Activated naive CD8-positive, alpha-beta T cell treated with anti-CD3 and anti-CD28 coated beads, Interleukin-2, amount 10 ng/mL, durations not matched to agents 7 days and 5 days (primary cell): Measurements from ENCODE around the gene TMEM245. TPM values are rescaled to one million over a fixed set of nuclear protein-coding genes. Genes with fewer than 3 reads are reported as not detected.
"Not testable (repeated sequence)": the region's sequence is repeated elsewhere in the genome, so short reads cannot be mapped to it uniquely, and the experiment has no call there.

Source experiments
- ATAC-seq: fragments of 150-1000 bp; cut with Tn5 transposase; one replicate; pipeline ENCODE4 v1.10.0; 2021; ENCODE audit warnings: low read depth, moderate library complexity
- POLR2A ChIA-PET: fragments of 350-600 bp; sonication (Branson Sonifier 250); formaldehyde crosslinking; loops from one replicate; lab custom pipeline; 2021; ENCODE audit warnings: antibody characterized with exemption; lab: Charles Lee
- DNase-seq: peaks from one replicate; pipeline ENCODE4 v3.0.0; 2021
- H3K27ac Mint-ChIP-seq: one replicate; pipeline ENCODE4 v1.8.0; 2022; ENCODE audit warnings: mild to moderate bottlenecking, mixed read lengths
- H3K27me3 Mint-ChIP-seq: one replicate; pipeline ENCODE4 v1.8.0; 2022; ENCODE audit warnings: mild to moderate bottlenecking, moderate library complexity, mixed read lengths
- H3K36me3 Mint-ChIP-seq: one replicate; pipeline ENCODE4 v1.8.0; 2021; ENCODE audit warnings: mild to moderate bottlenecking, mixed read lengths
- H3K4me1 Mint-ChIP-seq: one replicate; pipeline ENCODE4 v1.8.0; 2021; ENCODE audit warnings: mixed read lengths
- H3K4me3 Mint-ChIP-seq: one replicate; pipeline ENCODE4 v1.8.0; 2022; ENCODE audit warnings: mild to moderate bottlenecking, moderate library complexity, mixed read lengths
- H3K9me3 Mint-ChIP-seq: one replicate; pipeline ENCODE4 v1.8.0; 2021; ENCODE audit warnings: mixed read lengths
- microRNA-seq: library from miRNA; unstranded; fragments of <30 nt; microRNA quantifications from one replicate; pipeline ENCODE4 v1.2.0, GENCODE V29; 2022
- total RNA-seq, 2 experiments: library from RNA; stranded (reverse); gene quantifications; one replicate each; pipeline ENCODE4 v1.2.3, GENCODE V29; 2021

TMEM245 gene
- total RNA-seq, 2 experiments from 2014 or later = 42.8 to 45.7 TPM

GRCh38 chr9:108996643-108997042 is 123.1 kb downstream of the TMEM245 start:
- Mint-ChIP-seq H3K4me3 (no peak overlapping the region), H3K27me3 (no peaks in the 10 kb centered on the region), H3K36me3 (peaks cover 14% of the 10 kb centered on the region), H3K27ac (no peak overlapping the region), H3K4me1 (peaks cover 19% of the 10 kb centered on the region), H3K9me3 (no peaks in the 10 kb centered on the region)
- POLR2A ChIA-PET = interaction anchor here (0.7 kb wide), 1 partner anchor 122 kb away, joined by 3 read pairs; no protein-coding TSS in a partner anchor
- ATAC-seq (no peak), DNase-seq (no peak)

- H3K4me3 Mint-ChIP-seq = no peak overlapping the region
- DNase-seq (peak; percentile 31), ATAC-seq (peak; percentile 79)
- POLR2A ChIA-PET = no interaction called here
- no peaks in the 10 kb centered on the region for H3K27me3 Mint-ChIP-seq
- H3K9me3 Mint-ChIP-seq = no peaks in the 10 kb centered on the region
- peaks cover 16% of the 10 kb centered on the region for H3K36me3 Mint-ChIP-seq
- H3K27ac Mint-ChIP-seq = peak overlapping the region; percentile 63
- peaks cover 13% of the 10 kb centered on the region for H3K4me1 Mint-ChIP-seq
These were observed 125.1 kb downstream of the TMEM245 start for GRCh38 chr9:108994695-108995094.

GRCh38 chr9:108991479-108991878 is 128.3 kb downstream of the TMEM245 start:
- peaks cover 14% of the 10 kb centered on the region for H3K36me3 Mint-ChIP-seq
- DNase-seq = no peak
- H3K4me1 Mint-ChIP-seq = peaks cover 9% of the 10 kb centered on the region
- H3K4me3 Mint-ChIP-seq = no peak overlapping the region
- H3K27ac Mint-ChIP-seq = no peak overlapping the region
- POLR2A ChIA-PET = no interaction called here
- no peaks in the 10 kb centered on the region for H3K27me3 Mint-ChIP-seq
- no peaks in the 10 kb centered on the region for H3K9me3 Mint-ChIP-seq
- ATAC-seq = no peak

- DNase-seq = no peak
- no peaks in the 10 kb centered on the region for H3K9me3 Mint-ChIP-seq
- H3K27me3 Mint-ChIP-seq = no peaks in the 10 kb centered on the region
- H3K27ac Mint-ChIP-seq = no peak overlapping the region
- peaks cover 13% of the 10 kb centered on the region for H3K36me3 Mint-ChIP-seq
- POLR2A ChIA-PET = no interaction called here
- H3K4me3 Mint-ChIP-seq = no peak overlapping the region
- ATAC-seq = no peak
- H3K4me1 Mint-ChIP-seq = no peaks in the 10 kb centered on the region
These were observed 135.9 kb downstream of the TMEM245 start for GRCh38 chr9:108983885-108984284.

- Mint-ChIP-seq H3K27me3 (no peaks in the 10 kb centered on the region), H3K27ac (no peak overlapping the region), H3K4me3 (no peak overlapping the region), H3K4me1 (no peaks in the 10 kb centered on the region), H3K36me3 (peaks cover 9% of the 10 kb centered on the region), H3K9me3 (no peaks in the 10 kb centered on the region)
- DNase-seq = no peak
- POLR2A ChIA-PET = no interaction called here
- no peak for ATAC-seq
These were observed 138.9 kb downstream of the TMEM245 start for GRCh38 chr9:108980893-108981292.

- ATAC-seq = no peak
- H3K4me1 Mint-ChIP-seq = no peaks in the 10 kb centered on the region
- no peak for DNase-seq
- POLR2A ChIA-PET = no interaction called here
- no peaks in the 10 kb centered on the region for H3K27me3 Mint-ChIP-seq
- no peaks in the 10 kb centered on the region for H3K9me3 Mint-ChIP-seq
- no peak overlapping the region for H3K4me3 Mint-ChIP-seq
- peaks cover 9% of the 10 kb centered on the region for H3K36me3 Mint-ChIP-seq
- H3K27ac Mint-ChIP-seq = no peak overlapping the region
These were observed 141.5 kb downstream of the TMEM245 start for GRCh38 chr9:108978205-108978604.

- H3K27me3 Mint-ChIP-seq = no peaks in the 10 kb centered on the region
- no peak overlapping the region for H3K4me3 Mint-ChIP-seq
- DNase-seq (no peak), ATAC-seq (no peak)
- H3K4me1 Mint-ChIP-seq = no peaks in the 10 kb centered on the region
- peaks cover 16% of the 10 kb centered on the region for H3K36me3 Mint-ChIP-seq
- peaks cover 6% of the 10 kb centered on the region for H3K9me3 Mint-ChIP-seq
- POLR2A ChIA-PET = no interaction called here
- no peak overlapping the region for H3K27ac Mint-ChIP-seq
These were observed 145.9 kb downstream of the TMEM245 start for GRCh38 chr9:108973895-108974294.

GRCh38 chr9:108972626-108973209 is 147.0 kb downstream of the TMEM245 start:
- Mint-ChIP-seq H3K36me3 (peaks cover 16% of the 10 kb centered on the region), H3K4me1 (no peaks in the 10 kb centered on the region), H3K27me3 (no peaks in the 10 kb centered on the region), H3K9me3 (peaks cover 6% of the 10 kb centered on the region), H3K27ac (no peak overlapping the region), H3K4me3 (no peak overlapping the region)
- ATAC-seq (no peak), DNase-seq (no peak)
- POLR2A ChIA-PET = interaction anchor here (1.0 kb wide), 1 partner anchor 9 kb away, joined by 3 read pairs; no protein-coding TSS in a partner anchor

GRCh38 chr9:108972186-108972585 is 147.6 kb downstream of the TMEM245 start:
- ATAC-seq (no peak), DNase-seq (no peak)
- H3K27ac Mint-ChIP-seq = no peak overlapping the region
- H3K4me3 Mint-ChIP-seq = no peak overlapping the region
- POLR2A ChIA-PET = no interaction called here
- H3K9me3 Mint-ChIP-seq = peaks cover 6% of the 10 kb centered on the region
- peaks cover 16% of the 10 kb centered on the region for H3K36me3 Mint-ChIP-seq
- no peaks in the 10 kb centered on the region for H3K4me1 Mint-ChIP-seq
- no peaks in the 10 kb centered on the region for H3K27me3 Mint-ChIP-seq

GRCh38 chr9:108971392-108971791 is 148.4 kb downstream of the TMEM245 start:
- POLR2A ChIA-PET, H3K4me3 Mint-ChIP-seq, H3K9me3 Mint-ChIP-seq, DNase-seq, H3K27ac Mint-ChIP-seq, H3K27me3 Mint-ChIP-seq, ATAC-seq, H3K4me1 Mint-ChIP-seq: not testable (repeated sequence)
- peaks cover 14% of the 10 kb centered on the region for H3K36me3 Mint-ChIP-seq

- Mint-ChIP-seq H3K4me1 (no peaks in the 10 kb centered on the region), H3K36me3 (peaks cover 14% of the 10 kb centered on the region), H3K27ac (no peak overlapping the region), H3K9me3 (peaks cover 6% of the 10 kb centered on the region), H3K27me3 (no peaks in the 10 kb centered on the region), H3K4me3 (no peak overlapping the region)
- ATAC-seq (no peak), DNase-seq (no peak)
- POLR2A ChIA-PET = no interaction called here
These were observed 151.8 kb downstream of the TMEM245 start for GRCh38 chr9:108967916-108968315.

Small RNA genes lying within 50 kb of the gene (microRNA-seq; reads per million reads assigned to microRNA genes)
- 638 reads per million, percentile 76 among the genes with 10 or more reads in this experiment for gene MIR32

Other genes with a start within 250 kb of the TMEM245 start
- 10 to 100 TPM; 23.5 to 25.7 TPM for gene ELP1, start 185.8 kb downstream of the TMEM245 start, total RNA-seq
- 1 to 10 TPM; 9.2 to 9.7 TPM for gene ABITRAM, start 185.5 kb downstream of the TMEM245 start, total RNA-seq
- gene CTNNAL1, start 106.4 kb downstream of the TMEM245 start, total RNA-seq = 10 to 100 TPM; 14.0 to 15.2 TPM
- gene FRRS1L, start 47.3 kb upstream of the TMEM245 start, total RNA-seq = not detected
- not detected for gene EPB41L4B, start 201.1 kb upstream of the TMEM245 start, total RNA-seq